Islet of Langerhans (tissue), 1 donor: Measurements from ENCODE around the gene CMPK1.
"Not testable (repeated sequence)": the region's sequence is repeated elsewhere in the genome, so short reads cannot be mapped to it uniquely, and the experiment has no call there.

ENCODE experiments used
- FAIRE-seq: peaks from one replicate; lab custom pipeline; 2011; peaks lifted over from hg19 to GRCh38; lab: Jason Lieb, UNC

Gene CMPK1, protein sequence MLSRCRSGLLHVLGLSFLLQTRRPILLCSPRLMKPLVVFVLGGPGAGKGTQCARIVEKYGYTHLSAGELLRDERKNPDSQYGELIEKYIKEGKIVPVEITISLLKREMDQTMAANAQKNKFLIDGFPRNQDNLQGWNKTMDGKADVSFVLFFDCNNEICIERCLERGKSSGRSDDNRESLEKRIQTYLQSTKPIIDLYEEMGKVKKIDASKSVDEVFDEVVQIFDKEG

GRCh38 chr1:47333578-47333921 is at the start of gene CMPK1:
Gene CMPK1, plus strand, starts transcription at chr1:47333790. Its CDS starts 156 bp downstream, at chr1:47333946.
- FAIRE-seq: no peak

GRCh38 chr1:47288116-47288515 is 45.5 kb upstream of the CMPK1 start:
- FAIRE-seq: not testable (repeated sequence)

GRCh38 chr1:47294863-47295262 is 38.7 kb upstream of the CMPK1 start:
- not testable (repeated sequence) for FAIRE-seq

GRCh38 chr1:47295579-47295978 is 38.0 kb upstream of the CMPK1 start:
- FAIRE-seq: no peak

DNA sequence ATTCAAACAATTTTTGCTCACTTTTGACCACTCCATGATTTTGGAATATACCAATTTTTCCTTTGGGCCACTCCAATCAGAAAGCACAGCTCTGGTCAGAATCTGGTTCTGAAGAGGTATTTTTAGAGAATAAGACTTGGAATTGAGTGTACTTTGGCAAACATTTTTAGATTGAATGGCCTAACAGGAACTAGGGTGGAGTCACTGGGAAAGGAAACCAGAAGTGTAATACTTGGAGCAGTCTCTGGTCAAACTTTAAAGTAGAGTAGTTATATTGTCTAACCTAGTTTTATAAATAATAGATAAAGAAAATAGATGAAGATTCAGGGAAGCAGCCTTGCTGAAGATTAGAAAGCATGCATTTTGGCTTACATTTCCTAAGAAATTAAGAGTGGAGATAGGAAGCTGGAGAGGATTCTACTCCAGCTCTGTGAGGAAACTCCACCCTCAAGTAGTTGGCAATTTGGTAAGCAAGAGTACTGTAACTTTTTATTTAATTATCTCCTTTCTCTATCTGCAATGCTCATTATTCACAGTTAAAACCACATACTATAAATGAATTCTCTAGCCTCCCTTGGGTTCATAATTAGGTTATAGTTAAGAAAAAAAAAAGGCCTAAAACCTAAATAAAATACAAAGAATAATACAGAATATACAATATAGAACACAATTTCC is 35.4 kb upstream of the CMPK1 start:
- FAIRE-seq: no peak

- no peak for FAIRE-seq
Observed at GRCh38 chr1:47302472-47302871, 31.1 kb upstream of the CMPK1 start.

DNA sequence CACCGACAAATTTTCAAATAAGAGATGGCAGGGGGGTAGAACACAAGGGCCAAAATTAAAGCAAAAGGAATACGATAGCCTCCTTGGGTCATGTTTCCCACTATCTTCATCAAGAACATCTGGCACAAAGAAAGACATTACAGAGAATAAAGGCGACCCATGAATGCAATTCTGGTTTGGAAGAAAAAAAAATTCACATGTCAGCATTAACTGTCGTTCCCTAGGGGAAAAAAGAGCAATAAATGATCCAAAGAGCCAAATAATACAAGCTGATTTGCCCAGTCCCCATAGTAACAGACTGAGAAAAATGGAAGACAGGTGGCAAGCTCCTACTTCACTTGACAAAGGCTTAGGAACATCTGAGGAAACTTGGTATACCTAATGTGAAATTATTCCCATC is 24.2 kb upstream of the CMPK1 start:
- FAIRE-seq: no peak

DNA sequence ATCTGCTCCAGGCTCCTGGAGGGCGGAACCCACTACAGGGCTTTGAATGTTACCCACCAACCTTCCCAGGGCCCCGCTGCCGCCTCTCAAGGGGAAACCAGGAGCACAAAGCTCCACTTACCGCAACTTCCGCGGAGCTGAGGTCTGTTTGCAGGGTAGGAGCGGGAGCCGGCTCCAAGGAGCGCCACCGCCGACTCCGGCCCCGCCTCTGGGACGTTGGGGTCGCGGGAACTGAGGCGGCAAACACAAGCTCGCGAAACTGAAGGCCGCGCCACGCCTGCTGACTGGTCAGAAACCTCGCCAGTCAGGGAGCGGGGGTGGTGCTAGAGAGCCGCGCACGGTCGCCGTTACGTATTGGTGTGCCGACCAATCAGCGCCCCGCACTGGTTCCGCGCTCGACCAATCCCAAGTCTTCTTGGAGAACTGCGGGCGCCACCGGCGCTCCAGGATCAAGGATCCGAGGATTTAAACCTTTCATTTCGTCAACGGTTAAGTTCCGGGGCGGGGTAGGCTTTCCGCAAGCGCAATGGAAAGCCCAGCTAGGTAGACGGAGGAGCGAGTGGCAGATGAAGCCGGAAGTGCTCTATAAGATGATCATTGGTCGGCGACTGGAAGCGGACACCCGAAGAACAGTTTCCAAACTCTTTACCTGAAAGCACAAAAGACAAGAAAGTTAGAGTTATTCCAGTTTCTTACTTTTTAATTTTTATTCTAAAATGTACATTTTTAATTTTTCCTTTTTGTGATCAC is 19.5 kb upstream of the CMPK1 start, which contains the start of gene STIL:
Gene STIL (minus strand): TSS at position 233 of the 750 bp plus-strand sequence. CDS start 3,828 bp downstream, outside the sequence.
- peak; percentile 94 for FAIRE-seq

DNA sequence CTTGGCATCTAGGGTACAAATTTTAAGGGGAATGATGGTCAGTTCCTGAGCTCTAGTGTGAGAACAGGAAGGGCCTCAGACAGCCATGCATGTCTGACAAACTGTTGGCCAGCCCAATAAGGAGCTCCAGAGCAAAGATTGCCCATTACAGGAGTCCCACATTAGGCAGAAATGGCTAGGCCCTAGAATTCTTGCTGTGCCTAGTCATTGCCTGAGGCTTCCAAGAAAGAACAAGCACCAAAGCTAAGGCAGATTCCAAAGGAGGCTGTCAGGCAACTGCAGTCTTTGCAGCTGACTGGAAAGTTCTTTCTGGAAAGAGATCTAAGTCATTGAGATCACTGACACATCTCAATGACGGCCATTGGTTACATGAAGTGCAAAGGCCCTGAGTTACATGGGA is 15.7 kb upstream of the CMPK1 start:
- no peak for FAIRE-seq

DNA sequence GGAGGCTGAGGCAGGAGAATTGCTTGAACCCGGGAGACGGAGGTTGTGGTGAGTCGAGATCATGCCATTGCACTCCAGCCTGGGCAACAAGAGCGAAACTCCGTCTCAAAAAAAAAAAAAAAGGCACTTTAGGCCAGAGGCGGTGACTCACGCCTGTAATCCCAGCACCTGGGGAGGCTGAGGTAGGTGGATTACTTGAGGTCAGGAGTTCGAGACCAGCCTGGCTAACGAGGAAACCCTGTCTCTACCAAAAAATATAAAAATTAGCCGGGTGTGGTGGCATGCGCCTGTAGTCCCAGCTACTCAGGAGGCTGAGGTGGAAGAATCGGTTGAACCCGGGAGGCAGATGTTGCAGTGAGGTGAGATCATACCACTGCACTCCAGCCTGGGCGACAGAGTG is 13.6 kb upstream of the CMPK1 start:
- not testable (repeated sequence) for FAIRE-seq

DNA sequence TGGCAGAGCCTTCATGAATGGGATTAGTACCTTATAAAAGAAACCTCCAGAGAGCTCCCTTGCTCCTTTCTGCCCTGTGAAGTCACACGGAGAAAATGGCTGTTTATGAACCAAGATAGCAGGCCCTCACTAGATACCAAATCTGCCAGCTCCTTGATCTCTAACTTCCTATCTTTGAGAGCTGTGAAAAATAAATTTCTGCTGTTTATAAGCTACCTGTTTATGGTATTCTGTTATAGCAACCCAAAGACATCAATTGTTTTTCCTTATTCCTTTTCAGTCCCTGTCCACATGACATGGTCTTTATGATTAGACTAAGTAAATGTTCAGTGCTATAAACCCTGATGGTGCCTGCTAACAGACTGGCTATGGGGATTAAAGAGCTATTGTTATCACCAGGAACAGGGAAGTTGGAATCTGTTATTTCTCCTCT is 10.0 kb upstream of the CMPK1 start:
- FAIRE-seq: no peak

GRCh38 chr1:47324682-47325081 is 8.9 kb upstream of the CMPK1 start:
- no peak for FAIRE-seq

- peak; percentile 72 for FAIRE-seq
Observed at GRCh38 chr1:47325528-47325927, 8.1 kb upstream of the CMPK1 start.

DNA sequence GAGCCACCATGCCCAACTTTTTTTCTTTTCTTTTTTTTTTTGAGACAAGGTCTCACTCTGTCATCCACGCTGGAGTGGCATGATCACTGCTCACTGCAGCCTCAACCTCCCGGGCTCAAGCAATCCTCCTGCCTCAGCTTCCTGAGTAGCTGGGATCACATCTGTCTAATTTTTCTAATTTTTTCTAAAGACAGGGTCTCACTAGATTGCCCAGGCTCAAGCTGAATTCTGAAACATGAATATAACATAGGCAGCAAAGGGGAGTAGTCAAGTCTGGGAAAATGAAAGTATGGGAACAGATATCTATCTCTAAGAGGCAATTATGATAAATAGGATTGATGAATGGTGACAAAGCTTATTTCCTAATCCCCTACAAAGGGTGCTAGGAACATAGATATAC is 7.3 kb upstream of the CMPK1 start:
- no peak for FAIRE-seq

DNA sequence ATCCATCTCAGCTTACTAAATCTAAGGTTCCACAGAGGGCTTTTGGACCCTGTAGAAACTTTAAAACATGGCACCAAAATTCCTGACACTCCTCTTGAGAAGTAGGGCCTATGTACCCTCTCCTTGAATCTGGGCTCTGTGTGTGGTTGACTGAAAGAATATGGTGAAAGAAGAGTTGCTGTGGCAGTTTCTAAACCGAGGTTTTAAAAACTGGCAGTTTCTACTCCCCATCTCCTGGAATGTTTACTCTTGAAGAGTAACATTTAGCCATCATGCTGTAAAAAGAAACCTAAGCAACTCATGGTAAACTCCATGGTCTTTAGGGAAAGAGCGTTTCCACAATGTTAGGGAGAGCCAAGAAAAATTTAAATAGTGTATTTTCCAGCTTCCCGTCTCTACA is 4.6 kb upstream of the CMPK1 start:
- FAIRE-seq: no peak

DNA sequence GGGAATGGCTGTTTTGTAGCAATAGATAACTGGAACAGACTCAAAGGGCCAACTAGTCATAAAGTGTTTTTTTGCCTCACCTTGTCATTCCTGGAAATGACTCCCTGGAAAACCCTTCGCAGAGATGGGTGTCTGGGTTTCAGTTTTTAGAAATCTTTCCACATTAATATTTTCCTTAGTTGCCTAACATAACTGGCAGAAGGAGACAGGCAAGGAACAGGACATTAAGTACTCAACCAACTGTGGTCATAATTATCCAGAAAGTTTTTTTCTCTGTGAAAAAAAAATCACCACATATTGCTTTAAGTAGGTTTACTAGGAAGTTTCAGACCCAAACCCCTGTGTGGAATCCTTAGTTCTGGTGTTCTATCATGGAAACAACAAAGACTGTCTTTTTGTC is 3.4 kb upstream of the CMPK1 start:
- FAIRE-seq: no peak

- no peak for FAIRE-seq
Observed at GRCh38 chr1:47331875-47332274, 1.7 kb upstream of the CMPK1 start.

DNA sequence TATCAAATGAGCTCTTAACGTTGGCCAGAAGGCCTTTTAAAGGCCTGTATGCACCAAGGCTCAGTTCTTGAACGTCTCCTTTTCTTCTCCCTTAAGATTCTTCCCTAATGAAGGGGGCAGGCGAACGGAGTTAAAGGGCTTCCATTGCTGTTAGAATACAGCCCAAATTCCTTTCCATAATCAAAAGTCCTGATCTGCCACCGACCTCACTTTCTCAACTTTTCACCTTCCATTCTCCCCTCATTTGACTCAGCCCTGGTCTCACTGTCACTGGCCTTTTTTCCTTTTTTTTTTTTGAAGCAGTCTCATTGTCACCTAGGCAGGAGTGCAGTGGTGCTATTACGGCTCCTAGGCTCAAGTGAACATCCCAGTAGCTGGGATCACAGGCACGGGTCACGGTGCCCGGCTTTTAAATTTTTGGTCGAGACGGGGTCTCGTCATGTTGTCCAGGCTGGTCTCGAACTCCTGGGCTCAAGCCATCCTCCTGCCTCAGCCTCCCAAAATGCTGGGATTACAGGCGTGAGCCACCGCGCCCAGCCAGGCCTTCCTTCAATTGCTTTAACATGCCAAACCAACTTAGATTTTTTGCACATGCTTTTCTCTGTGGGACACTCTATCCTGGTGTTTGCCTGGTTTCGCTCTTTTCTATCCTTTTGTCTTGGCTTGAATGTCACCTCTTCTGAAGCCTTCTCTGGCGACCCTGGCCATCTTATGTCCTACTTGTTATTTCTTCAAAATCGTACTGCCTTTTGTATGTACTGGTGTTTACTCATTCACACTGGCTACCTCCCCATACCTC is 612 bp upstream of the CMPK1 start:
- FAIRE-seq: no peak

DNA sequence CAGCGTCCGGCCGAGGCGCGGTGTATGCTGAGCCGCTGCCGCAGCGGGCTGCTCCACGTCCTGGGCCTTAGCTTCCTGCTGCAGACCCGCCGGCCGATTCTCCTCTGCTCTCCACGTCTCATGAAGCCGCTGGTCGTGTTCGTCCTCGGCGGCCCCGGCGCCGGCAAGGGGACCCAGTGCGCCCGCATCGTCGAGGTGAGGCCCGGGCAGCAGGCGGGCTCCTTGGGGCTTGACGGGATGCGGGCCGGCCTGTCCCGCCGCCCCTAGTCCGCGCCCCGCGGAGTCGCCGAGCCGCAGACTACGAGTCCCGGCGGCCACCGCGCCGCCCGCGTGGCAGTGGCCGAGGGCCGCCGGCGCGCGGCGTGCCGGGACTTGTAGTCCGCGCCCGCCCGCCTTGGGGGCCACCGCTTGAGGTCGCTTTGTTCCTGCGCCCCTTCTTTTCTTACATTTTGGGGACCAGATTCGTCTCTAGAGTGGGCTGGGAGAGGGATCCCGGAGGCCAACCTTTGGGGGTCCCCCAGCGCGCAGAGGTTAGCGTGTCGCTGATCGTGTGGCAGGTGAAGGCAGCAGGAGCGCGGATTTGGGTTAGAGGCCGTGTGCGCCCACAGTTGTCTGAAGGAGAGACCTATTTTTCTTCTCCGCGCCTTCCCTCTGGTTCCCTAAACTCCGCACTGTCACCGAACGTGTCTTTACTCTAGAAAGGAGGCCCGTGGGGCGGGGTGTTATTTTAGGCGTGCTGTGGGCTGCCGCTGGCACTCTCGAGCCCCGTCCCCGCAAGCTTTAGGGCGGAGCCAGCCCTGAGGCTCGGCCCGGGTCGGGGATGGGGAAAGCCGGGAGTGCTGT is 553 bp downstream of the CMPK1 start:
- FAIRE-seq: no peak

- no peak for FAIRE-seq
Observed at GRCh38 chr1:47334765-47335435, 1.3 kb downstream of the CMPK1 start.

DNA sequence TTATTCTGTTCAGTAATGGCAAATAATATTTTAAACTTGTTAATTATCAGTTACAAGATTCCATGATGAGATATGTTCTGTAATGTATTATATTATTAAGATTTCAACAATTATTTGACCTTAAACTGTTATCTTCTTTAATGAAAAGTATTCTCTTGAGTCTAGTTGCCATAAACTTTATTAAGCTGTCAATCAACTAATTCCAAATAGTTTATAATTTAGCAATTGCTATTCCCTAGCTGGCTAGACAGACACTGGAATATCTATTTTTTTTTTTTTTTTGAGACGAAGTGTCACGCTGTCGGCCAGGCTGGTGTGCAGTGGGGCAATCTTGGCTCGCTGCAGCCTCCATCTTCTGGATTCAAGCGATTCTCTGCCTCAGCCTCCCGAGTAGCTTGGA is 3.8 kb downstream of the CMPK1 start:
- peak; percentile 78 for FAIRE-seq
